Measurements from ENCODE around the gene WFIKKN1. TPM values are rescaled to one million over a fixed set of nuclear protein-coding genes. Genes with fewer than 3 reads are reported as not detected.
A peak's percentile ranks its signal among the peaks of the same experiment; 100 is the strongest.

Gene WFIKKN1
- total RNA-seq, 1 experiment from 2014 or later: not detected

DNA sequence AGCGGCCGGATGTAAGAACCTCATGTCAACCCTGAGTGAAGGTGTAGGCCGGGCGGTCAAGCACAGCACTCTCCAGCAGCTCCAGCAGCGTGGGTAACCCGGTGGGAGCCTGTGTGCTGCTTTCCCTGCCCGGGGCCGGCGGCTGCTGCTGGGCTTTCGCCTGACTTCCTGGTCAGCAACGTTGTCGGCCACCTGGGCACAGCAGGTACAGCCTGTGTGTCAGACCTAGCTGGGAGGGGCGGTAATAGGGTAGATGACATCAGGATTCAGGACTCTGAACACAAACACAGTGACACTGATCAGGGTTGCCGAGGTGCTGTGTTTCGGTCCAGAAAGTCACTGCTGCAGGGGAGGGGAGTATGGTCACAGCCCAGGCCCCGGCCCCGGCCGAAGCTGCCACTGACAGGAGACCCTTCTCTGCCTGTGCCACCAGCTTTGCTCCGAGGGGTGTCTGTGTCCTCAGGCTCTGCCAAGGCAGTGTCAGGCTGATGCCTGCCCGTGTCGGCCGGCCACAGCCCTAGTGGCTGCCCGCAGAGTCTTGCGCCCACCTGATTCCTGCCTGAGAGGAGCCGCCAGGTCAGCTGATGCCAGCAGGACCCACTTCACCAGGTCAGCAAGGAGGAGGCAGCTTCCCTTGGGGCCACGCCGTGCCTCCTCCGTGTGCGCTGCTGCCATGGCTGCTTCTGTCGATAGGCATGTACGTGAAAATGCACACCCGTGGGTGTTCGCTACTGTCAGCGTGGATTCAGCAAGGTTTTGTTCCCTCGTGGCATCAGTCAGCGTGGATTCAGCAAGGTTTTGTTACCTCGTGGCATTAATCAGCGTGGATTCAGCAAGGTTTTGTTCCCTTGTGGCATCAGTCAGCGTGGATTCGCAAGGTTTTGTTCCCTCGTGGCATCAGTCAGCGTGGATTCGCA, 31.7 kb upstream of the WFIKKN1 start:
- H3K27me3 ChIP-seq (ENCODE audit: low read length): no peaks in the 10 kb centered on the region
- H3K79me2 ChIP-seq (ENCODE audit: low read length): peaks cover 11% of the 10 kb centered on the region
- peaks cover 8% of the 10 kb centered on the region for H3K4me1 ChIP-seq (ENCODE audit: low read length)
- H3K9ac ChIP-seq (ENCODE audit: low read length): no peak overlapping the region
- H4K20me1 ChIP-seq (ENCODE audit: insufficient read depth, low read depth, low read length): 0 out of 2 replicates have a peak, but pooled peaks cover 6% of the 10 kb centered on the region
- H2AFZ ChIP-seq (ENCODE audit: low read length): no peak overlapping the region
- H3K27ac ChIP-seq (ENCODE audit: low read length): no peak overlapping the region
- H3K9me2 ChIP-seq (replicated peaks; ENCODE audit: insufficient read depth, low read length): no peaks in the 10 kb centered on the region
- H3K4me3 ChIP-seq (ENCODE audit: low read length): no peak overlapping the region
- 0 out of 2 replicates have a peak, but pooled peaks cover 2% of the 10 kb centered on the region for H3K36me3 ChIP-seq (ENCODE audit: insufficient read depth, low read length)
- H3K9me3 ChIP-seq (ENCODE audit: low read length): no peaks in the 10 kb centered on the region
- H3K4me2 ChIP-seq (ENCODE audit: low read depth, low read length, poor library complexity, severe bottlenecking): no peak overlapping the region
- DNase-seq: peak; percentile 33

DNA sequence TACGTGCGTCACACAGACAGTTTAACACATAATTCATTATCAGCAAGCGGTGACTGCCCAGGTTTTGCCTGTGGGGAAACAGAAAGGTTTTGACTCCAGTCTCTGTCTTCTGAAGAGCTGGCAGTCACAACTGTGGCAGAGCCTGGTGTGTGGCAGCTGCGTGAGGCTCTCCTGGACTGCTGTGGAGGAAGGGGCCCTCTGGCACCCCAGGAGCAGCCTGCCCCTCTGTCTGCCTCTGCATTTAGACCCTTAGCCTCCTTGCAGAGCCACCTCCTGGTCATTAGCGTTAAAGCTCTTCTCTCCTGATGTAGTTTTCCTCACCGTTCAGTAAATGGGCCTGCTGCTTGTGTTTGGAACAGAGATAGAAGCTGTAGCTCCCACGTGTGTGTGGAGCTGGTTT, 30.0 kb upstream of the WFIKKN1 start:
- Histone ChIP-seq H3K36me3 (ENCODE audit: insufficient read depth, low read length) (peaks cover 2% of the 10 kb centered on the region; the same call in 1 of the 2 replicates), H3K9me2 (replicated peaks; ENCODE audit: insufficient read depth, low read length) (no peaks in the 10 kb centered on the region), H4K20me1 (ENCODE audit: insufficient read depth, low read depth, low read length) (0 out of 2 replicates have a peak, but pooled peaks cover 2% of the 10 kb centered on the region), H3K4me1 (ENCODE audit: low read length) (peaks cover 8% of the 10 kb centered on the region), H3K27ac (ENCODE audit: low read length) (no peak overlapping the region), H3K4me2 (ENCODE audit: low read depth, low read length, poor library complexity, severe bottlenecking) (no peak overlapping the region), H3K9ac (ENCODE audit: low read length) (no peak overlapping the region), H3K9me3 (ENCODE audit: low read length) (peaks cover 6% of the 10 kb centered on the region; the same call in 1 of the 2 replicates), H2AFZ (ENCODE audit: low read length) (no peak overlapping the region), H3K4me3 (ENCODE audit: low read length) (no peak overlapping the region), H3K27me3 (ENCODE audit: low read length) (no peaks in the 10 kb centered on the region), H3K79me2 (ENCODE audit: low read length) (peaks cover 6% of the 10 kb centered on the region)
- peak; percentile 71 for DNase-seq

DNA sequence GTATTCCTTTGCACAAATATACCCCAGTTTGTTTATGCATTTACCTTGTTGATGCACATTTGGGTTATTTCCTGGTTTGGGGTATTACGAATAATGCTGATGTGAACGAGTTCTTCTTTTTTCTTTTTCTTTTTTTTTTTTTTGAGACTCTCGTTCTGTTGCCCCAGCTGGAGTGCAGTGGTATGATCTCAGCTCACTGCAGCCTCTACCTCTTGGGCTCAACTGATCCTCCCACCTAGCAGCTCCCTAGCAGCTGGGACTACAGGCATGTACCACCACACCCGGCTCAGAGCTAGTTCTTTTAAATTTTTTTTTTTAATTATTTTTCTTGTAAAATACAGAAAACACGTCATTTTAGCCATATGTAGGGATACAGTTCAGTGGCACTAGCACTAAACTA, 26.9 kb upstream of the WFIKKN1 start:
- H3K27me3 ChIP-seq (ENCODE audit: low read length): no peaks in the 10 kb centered on the region
- H3K4me1 ChIP-seq (ENCODE audit: low read length): peaks cover 8% of the 10 kb centered on the region
- no peak overlapping the region for H3K27ac ChIP-seq (ENCODE audit: low read length)
- H4K20me1 ChIP-seq (ENCODE audit: insufficient read depth, low read depth, low read length): 0 out of 2 replicates have a peak, but pooled peaks cover 2% of the 10 kb centered on the region
- H3K9me3 ChIP-seq (ENCODE audit: low read length): peaks cover 6% of the 10 kb centered on the region; the same call in 1 of the 2 replicates
- no peak overlapping the region for H3K9ac ChIP-seq (ENCODE audit: low read length)
- no peaks in the 10 kb centered on the region for H3K9me2 ChIP-seq (replicated peaks; ENCODE audit: insufficient read depth, low read length)
- no peak overlapping the region for H2AFZ ChIP-seq (ENCODE audit: low read length)
- DNase-seq: no peak
- H3K36me3 ChIP-seq (ENCODE audit: insufficient read depth, low read length): peaks cover 2% of the 10 kb centered on the region; the same call in 1 of the 2 replicates
- no peaks in the 10 kb centered on the region for H3K79me2 ChIP-seq (ENCODE audit: low read length)
- no peak overlapping the region for H3K4me3 ChIP-seq (ENCODE audit: low read length)
- no peak overlapping the region for H3K4me2 ChIP-seq (ENCODE audit: low read depth, low read length, poor library complexity, severe bottlenecking)

DNA sequence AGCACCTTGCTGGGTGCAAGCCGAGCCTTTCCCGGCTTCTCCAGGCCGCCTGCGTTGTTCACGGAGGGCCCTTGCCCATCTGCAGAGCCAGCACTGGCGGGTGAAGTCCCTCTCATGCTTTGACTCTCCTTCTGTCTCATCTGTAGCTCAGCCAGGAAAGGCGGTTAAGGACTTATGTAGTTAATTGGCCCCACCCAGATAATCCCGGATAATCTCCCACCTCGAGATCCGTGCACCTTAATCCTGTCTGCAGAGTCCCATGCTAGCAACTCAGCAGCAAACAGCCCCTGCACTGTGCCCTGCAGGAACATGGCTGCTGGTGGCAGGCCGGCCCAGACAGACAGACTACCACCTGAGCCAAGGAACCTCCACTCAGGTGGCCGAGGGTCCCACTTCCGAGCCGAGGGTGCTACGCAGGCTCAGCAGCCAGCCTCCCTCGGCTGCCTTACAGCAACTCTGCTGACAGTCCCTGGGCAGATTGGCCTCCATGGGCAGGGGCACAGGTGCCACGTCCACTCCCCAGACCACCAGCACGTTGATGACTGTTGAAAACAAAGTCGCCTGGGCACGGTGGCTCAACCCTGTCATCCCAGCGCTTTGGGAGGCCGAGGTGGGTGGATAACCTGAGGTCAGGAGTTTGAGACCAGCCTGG, 24.0 kb upstream of the WFIKKN1 start:
- no peak overlapping the region for H3K4me3 ChIP-seq (ENCODE audit: low read length)
- H3K9ac ChIP-seq (ENCODE audit: low read length): no peak overlapping the region
- no peaks in the 10 kb centered on the region for H3K9me2 ChIP-seq (replicated peaks; ENCODE audit: insufficient read depth, low read length)
- no peaks in the 10 kb centered on the region for H3K27me3 ChIP-seq (ENCODE audit: low read length)
- DNase-seq: peak; percentile 10
- no peak overlapping the region for H3K27ac ChIP-seq (ENCODE audit: low read length)
- no peak overlapping the region for H3K4me2 ChIP-seq (ENCODE audit: low read depth, low read length, poor library complexity, severe bottlenecking)
- H2AFZ ChIP-seq (ENCODE audit: low read length): no peak overlapping the region
- peaks cover 6% of the 10 kb centered on the region; the same call in 1 of the 2 replicates for H3K9me3 ChIP-seq (ENCODE audit: low read length)
- no peaks in the 10 kb centered on the region for H4K20me1 ChIP-seq (ENCODE audit: insufficient read depth, low read depth, low read length)
- H3K36me3 ChIP-seq (ENCODE audit: insufficient read depth, low read length): no peaks in the 10 kb centered on the region; the same call in 1 of the 2 replicates
- H3K79me2 ChIP-seq (ENCODE audit: low read length): no peaks in the 10 kb centered on the region
- no peaks in the 10 kb centered on the region for H3K4me1 ChIP-seq (ENCODE audit: low read length)

DNA sequence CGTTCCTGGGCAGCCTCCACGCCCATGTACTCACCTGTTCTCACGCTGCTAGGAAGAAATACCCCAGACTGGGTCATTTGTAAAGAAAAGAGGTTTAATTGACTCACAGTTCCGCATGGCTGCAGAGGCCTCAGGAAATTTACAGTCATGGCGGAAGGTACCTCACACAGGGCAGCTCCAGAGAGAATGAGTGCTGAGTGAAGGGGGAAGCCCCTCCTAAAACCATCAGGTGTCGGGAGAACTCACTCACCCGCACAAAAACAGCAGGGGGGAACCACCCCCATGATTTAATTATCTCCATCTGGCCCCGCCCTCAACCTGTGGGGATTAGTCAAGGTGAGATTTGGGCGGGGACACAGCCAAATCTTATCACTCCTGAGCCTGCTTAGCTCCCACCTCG, 22.8 kb upstream of the WFIKKN1 start:
- H3K9me3 ChIP-seq (ENCODE audit: low read length): peaks cover 6% of the 10 kb centered on the region; the same call in 1 of the 2 replicates
- no peaks in the 10 kb centered on the region; the same call in 1 of the 2 replicates for H3K36me3 ChIP-seq (ENCODE audit: insufficient read depth, low read length)
- no peaks in the 10 kb centered on the region for H4K20me1 ChIP-seq (ENCODE audit: insufficient read depth, low read depth, low read length)
- H3K79me2 ChIP-seq (ENCODE audit: low read length): no peaks in the 10 kb centered on the region
- no peaks in the 10 kb centered on the region for H3K27me3 ChIP-seq (ENCODE audit: low read length)
- no peak overlapping the region for H3K4me2 ChIP-seq (ENCODE audit: low read depth, low read length, poor library complexity, severe bottlenecking)
- no peak overlapping the region for H3K9ac ChIP-seq (ENCODE audit: low read length)
- no peaks in the 10 kb centered on the region for H3K9me2 ChIP-seq (replicated peaks; ENCODE audit: insufficient read depth, low read length)
- no peak overlapping the region for H3K27ac ChIP-seq (ENCODE audit: low read length)
- no peaks in the 10 kb centered on the region for H3K4me1 ChIP-seq (ENCODE audit: low read length)
- H3K4me3 ChIP-seq (ENCODE audit: low read length): no peak overlapping the region
- H2AFZ ChIP-seq (ENCODE audit: low read length): no peak overlapping the region
- peak; percentile 15 for DNase-seq

DNA sequence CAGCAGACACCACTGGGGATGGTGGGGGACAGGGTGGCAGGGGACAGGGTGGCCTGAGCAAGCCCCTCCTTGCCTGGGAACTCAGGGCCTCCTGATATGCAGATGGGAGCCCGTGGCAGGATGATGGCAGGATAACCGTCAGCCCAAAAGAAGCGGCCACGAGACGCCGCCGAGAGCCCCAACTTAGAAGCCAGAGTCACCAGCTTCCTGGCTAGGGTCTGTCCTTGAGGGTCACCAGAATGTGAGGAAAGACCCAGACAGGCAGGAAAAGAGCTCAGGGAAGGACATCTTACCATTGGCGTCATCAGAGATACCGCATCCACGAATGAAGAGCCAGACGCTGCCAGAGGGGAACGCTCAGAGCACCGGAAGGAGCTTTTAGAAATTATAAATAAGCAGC, 21.5 kb upstream of the WFIKKN1 start:
- no peaks in the 10 kb centered on the region; the same call in 1 of the 2 replicates for H3K36me3 ChIP-seq (ENCODE audit: insufficient read depth, low read length)
- no peaks in the 10 kb centered on the region for H3K9me2 ChIP-seq (replicated peaks; ENCODE audit: insufficient read depth, low read length)
- H3K4me3 ChIP-seq (ENCODE audit: low read length): no peak overlapping the region
- no peak overlapping the region for H3K4me2 ChIP-seq (ENCODE audit: low read depth, low read length, poor library complexity, severe bottlenecking)
- no peak overlapping the region for H2AFZ ChIP-seq (ENCODE audit: low read length)
- no peaks in the 10 kb centered on the region for H3K4me1 ChIP-seq (ENCODE audit: low read length)
- H3K27ac ChIP-seq (ENCODE audit: low read length): no peak overlapping the region
- no peaks in the 10 kb centered on the region for H3K27me3 ChIP-seq (ENCODE audit: low read length)
- no peak overlapping the region for H3K9ac ChIP-seq (ENCODE audit: low read length)
- peaks cover 6% of the 10 kb centered on the region; the same call in 1 of the 2 replicates for H3K9me3 ChIP-seq (ENCODE audit: low read length)
- DNase-seq: no peak
- H4K20me1 ChIP-seq (ENCODE audit: insufficient read depth, low read depth, low read length): no peaks in the 10 kb centered on the region
- H3K79me2 ChIP-seq (ENCODE audit: low read length): no peaks in the 10 kb centered on the region

DNA sequence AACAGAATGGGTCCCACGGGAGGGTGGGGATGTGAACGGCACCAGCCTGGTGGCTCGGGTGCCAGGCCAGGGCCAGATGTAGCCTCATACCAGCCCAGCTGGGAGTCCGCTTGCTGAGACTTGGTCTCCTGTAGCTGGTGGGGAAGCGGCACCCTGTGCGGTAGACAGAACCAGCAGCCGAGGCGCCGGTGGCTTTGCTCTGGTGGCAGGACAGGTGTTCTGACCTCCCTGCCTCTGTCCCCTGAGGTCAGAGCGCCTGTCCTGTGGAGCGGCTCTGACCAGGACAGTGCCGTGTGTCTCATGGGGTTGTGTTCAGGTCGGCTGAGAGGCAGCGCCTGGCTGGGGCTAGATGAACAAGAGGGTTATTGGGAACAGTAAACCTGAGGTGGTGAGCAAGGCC, 20.8 kb upstream of the WFIKKN1 start:
- Histone ChIP-seq H3K4me2 (ENCODE audit: low read depth, low read length, poor library complexity, severe bottlenecking) (no peak overlapping the region), H3K27me3 (ENCODE audit: low read length) (no peaks in the 10 kb centered on the region), H3K4me1 (ENCODE audit: low read length) (no peaks in the 10 kb centered on the region), H3K27ac (ENCODE audit: low read length) (no peak overlapping the region), H3K9ac (ENCODE audit: low read length) (no peak overlapping the region), H3K36me3 (ENCODE audit: insufficient read depth, low read length) (no peaks in the 10 kb centered on the region; the same call in 1 of the 2 replicates), H3K79me2 (ENCODE audit: low read length) (no peaks in the 10 kb centered on the region), H3K4me3 (ENCODE audit: low read length) (no peak overlapping the region), H4K20me1 (ENCODE audit: insufficient read depth, low read depth, low read length) (no peaks in the 10 kb centered on the region), H2AFZ (ENCODE audit: low read length) (no peak overlapping the region), H3K9me2 (replicated peaks; ENCODE audit: insufficient read depth, low read length) (no peaks in the 10 kb centered on the region), H3K9me3 (ENCODE audit: low read length) (peaks cover 6% of the 10 kb centered on the region; the same call in 1 of the 2 replicates)
- DNase-seq: no peak

Data from Karpas-422 (cell line).